Left hindlimb (tissue), 1 donor: ENCODE data around the gene HSD17B12.
A peak's percentile ranks its signal among the peaks of the same experiment; 100 is the strongest.
"Not testable (repeated sequence)": the region's sequence is repeated elsewhere in the genome, so short reads cannot be mapped to it uniquely, and the experiment has no call there.

Experiments used
- DNase-seq: peaks from one replicate; pipeline ENCODE4 v3.0.0-alpha.2; 2018

HSD17B12 gene

DNA sequence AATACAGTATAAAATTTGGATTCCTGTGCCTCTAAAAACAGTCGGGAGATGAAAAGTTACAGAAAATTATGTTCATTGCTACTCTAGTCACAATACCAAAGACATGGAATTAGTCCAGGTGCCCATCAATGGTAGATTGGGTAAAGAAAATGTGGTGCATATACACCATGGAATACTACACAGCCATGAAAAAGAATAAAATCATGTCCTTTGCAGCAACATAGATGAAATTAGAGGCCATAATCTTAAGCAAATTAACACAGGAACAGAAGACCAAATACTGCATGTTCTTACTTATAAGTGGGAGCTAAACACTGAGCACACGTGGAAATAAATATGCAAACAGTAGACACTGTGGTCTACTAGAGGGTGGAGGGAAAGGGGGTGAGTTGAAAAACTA is 67.6 kb downstream of the HSD17B12 start:
- no peak for DNase-seq

DNA sequence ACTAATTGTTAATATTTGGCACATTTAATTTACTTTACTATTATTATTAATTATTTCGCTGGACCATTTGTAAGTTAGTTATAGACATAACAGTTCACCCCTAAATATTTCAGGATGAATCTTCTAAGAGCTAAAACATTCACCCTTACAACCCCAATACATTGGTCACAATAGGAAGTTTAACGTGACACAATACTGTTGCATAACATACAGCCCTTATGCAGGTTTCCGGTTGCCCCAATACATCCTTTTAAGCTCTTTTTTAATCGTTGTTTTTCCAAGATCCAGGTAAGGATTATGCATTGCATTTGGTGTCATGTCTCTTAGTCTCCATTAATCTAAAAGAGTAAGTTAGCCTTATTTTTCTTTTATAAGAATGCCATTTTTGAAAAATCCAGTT is 71.2 kb downstream of the HSD17B12 start:
- no peak for DNase-seq

- DNase-seq = no peak
Measured at GRCh38 chr11:43756575-43756974, 76.0 kb downstream of the HSD17B12 start.

DNA sequence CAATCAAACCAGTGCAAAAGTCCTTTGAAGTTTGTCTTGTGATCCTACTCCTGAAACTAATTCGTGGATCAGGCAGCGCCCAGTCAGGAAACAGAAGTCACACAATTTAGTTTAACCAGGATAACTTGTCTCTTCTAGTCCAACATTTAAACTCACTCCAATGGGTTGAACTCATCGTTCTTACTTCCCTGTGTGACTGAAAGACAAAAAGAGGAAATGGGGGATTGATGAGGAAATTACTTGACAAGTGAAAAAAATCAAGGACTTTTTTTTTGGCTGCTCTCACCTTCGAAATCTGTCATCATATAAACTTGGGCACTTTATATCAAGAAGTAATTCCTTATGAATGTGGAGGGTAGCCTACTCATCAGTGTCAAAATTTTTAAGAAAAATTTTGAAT is 78.4 kb downstream of the HSD17B12 start:
- DNase-seq = no peak

- DNase-seq = no peak
Measured at GRCh38 chr11:43760902-43761301, 80.4 kb downstream of the HSD17B12 start.

DNA sequence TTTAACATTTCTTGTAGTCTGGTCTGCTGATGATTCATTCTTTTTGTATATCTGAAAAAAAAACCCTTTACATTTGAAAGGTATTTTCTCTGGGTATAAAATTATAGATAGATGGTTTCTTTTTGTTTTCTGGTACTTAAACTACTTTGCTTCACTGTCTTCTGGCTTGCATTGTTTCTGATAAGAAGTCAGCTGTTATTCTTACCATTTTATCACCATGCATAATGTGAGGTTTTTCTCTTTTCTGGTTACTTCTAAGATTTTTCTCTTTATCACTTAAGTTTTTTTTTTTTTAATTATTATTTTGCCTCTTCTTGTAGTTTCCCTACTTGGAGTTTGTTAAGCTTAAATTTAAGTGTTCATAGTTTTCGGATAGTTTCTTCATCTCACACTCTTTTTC is 84.7 kb downstream of the HSD17B12 start:
- no peak for DNase-seq

- not testable (repeated sequence) for DNase-seq
Measured at GRCh38 chr11:43768654-43769053, 88.1 kb downstream of the HSD17B12 start.

DNA sequence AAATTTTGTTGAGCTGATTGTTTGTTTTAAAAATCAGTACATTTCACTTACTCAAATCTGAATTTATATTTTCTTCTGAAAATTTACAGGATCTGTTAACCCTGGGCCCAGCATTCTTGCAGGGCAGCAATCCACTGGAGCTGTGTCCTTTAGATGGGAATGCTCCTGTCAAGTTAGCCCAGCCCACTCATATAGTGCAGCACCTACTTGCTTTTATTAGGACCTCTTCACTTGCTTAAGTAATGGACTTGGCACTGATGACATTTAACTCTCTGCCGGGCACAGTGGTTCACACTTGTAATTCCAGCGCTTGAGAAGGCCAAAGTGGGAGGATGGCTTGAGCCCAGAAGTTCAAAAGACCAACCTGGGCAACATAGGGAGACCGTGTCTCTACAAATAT is 89.6 kb downstream of the HSD17B12 start:
- DNase-seq = no peak

GRCh38 chr11:43772733-43773132 is 92.2 kb downstream of the HSD17B12 start:
- DNase-seq = no peak

DNA sequence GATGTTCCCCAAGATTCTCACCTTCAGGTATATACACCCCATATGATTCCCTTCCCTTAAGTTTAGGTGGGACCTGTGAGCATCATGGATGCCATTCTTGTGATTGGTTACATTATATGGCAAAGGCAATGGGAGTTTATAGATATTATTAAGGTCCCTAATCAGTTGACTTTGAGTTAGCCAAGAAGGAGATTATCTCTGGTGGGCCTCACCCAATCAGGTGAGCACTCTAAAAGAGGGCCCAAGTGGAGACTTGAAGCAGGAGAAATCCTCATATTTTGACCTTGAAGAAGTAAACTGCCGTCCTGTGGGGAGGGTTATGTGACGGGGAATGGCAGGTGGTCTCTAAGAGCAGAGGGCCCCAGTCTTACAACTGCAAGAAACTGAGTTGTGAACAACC is 94.2 kb downstream of the HSD17B12 start:
- no peak for DNase-seq

DNA sequence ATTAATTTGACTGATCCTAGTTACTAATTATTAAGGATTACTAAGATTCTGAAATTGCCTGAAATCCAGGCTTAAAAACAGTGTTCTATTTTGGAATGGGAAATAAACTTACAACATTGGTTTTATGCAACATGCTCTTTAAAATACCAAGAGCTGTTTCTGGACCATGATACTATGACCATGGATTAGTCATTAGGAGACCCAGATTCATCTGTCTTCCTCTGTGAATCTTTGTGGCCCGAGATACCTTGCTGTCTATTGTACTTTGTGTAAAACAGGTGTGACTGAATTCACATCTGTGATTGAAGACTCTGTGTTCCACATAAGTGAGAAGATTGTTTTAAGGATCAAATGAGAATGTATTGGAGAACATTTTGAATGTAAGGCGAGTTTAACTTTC is 98.8 kb downstream of the HSD17B12 start:
- DNase-seq = no peak

DNA sequence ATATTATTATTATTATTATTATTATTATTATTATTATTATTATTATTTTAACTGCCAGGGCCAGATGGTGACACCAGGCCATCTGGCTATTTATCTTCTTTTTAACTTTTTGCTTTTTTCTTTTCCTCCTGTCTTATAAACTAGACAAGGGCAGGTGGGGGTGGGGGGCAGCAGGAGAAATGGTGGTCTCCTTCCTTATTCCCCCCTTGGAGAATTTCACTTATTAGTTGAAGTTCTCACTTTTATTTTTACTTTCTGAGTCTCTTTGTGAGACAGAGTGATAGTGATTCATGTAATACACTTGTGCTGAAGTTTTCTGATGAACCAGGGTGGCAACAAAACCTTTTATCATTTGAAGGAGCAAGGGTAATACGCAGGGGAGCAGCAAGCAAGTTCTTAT is 103.8 kb downstream of the HSD17B12 start:
- DNase-seq = no peak

DNA sequence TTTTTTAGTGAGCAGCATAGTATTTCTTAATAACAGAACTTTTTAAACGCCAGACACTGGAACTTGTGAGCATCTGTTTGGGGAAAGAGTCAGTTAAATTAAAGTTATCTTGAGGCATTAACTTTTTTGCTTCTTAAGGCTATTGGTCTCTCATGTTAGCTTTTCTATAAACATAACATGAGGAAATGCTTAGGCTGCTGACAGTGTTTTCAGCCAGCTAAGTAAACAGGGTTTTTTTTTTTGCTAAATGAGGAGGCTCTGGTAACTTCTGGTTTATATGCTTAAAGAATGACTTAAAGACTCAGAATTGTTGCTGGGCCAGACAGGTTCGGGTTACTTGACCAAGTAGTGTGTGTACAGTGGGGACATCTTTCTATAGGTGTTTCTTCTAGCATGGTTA is 104.3 kb downstream of the HSD17B12 start:
- DNase-seq = no peak

GRCh38 chr11:43785318-43785717 is 104.8 kb downstream of the HSD17B12 start:
- no peak for DNase-seq

GRCh38 chr11:43786016-43786415 is 105.5 kb downstream of the HSD17B12 start:
- no peak for DNase-seq

DNA sequence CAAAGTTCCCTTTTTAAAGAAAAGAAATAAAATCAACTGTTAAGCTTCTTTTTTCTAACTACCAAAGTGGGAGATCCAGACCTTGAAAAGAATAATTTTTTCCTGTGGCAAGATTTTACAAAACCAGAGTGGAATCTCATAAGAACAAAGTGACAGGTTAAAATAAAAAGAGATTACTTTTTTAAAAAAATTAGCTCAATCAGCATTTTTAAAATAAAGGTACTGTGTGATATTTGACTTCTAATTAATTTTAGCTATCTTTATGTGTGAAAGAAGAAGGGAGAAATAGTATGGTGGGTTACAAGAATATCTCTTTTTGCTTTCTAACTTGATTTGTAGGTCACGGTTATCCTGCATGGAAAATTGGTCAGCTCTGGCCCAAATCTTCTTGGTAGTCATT is 107.3 kb downstream of the HSD17B12 start:
- DNase-seq = no peak

DNA sequence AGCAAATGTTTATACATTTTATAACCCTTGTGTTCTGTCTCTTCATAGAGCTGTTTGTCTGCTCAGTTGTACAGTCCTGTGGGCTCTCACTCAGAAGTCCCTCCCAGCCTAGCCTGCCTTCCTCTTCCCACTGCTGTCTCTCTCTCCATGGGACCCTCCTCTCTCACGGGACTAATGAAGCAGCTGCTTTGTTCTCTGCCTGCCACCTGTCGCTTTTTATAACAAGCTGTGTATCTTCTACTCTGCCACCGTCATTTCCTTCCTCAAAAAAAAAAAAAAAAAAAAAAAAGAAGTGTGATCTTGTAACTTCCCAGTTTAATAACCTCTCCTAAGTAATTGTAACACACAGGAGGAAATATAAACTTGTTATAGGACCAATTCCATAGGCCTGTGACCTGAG is 107.9 kb downstream of the HSD17B12 start:
- peak; percentile 45 for DNase-seq

DNA sequence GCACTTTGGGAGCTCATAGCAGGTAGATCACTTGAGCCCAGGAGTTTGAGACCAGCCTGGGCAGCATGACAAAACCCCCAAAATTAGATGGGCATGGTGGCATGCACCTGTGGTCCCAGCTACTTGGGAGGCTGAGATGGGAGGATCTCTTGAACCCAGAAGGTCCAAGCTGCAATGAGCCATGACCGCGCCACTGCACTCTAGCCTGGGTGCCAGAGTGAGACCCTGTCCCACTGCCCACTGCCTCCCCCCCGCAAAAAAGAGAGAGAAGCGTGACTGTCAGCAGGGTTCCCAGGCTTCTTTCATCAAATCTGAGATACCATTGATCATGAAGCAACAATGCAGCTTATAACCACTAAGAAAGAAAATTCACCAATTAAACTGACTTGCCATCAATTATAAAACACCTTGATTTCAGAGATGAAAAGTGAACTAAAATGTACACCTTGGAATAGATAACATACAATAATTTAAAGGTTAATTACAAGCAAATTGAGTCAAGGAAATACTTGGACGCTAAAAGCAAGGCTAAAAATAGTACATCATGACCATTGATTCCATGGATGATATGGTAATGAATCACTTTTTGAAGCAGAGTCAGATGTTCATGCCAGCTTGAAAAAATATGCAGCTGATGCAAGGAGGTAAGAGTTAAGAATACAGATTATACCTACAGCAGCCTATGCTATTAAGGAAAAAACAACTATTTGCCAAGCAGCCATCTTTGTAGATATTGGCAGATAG is 109.3 kb downstream of the HSD17B12 start:
- no peak for DNase-seq

- DNase-seq = no peak
Measured at GRCh38 chr11:43790444-43790794, 109.9 kb downstream of the HSD17B12 start.

DNA sequence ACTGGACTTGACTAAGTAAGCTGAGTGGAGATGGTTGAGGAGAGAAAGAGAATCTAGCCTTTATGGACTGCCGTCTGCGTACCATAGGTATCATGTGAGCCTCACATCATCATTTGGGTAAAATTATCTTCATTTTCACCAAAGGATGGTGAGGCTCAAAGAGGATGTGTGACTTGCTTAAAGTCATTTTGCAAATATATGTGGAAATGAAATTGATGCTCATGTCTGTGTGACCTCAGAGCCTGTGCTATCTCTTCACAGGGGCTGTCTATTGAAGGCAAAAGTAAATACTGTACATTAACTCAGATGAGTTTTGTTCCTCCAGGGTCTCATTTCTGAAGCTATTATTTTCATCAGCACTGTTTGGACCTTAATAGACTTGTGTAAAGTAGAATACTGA is 116.8 kb downstream of the HSD17B12 start:
- no peak for DNase-seq

DNA sequence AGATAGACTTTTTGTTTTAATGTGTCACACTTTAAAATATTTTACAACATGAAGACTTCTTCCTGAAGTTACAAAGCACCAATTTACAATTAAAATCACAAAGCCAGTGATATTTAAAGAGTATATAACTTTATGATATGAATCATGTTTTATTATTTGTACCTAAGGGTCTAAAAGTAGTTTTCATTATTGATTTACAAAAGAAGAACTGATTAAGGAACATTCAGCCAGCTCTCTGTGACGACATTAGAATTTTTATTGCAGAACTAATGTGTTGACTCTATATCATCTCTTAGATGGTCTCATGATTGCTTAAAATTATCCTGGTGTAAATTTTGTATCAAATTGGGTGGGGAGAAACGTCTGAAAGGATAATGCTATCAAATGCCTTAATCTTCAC is 117.3 kb downstream of the HSD17B12 start:
- no peak for DNase-seq

DNA sequence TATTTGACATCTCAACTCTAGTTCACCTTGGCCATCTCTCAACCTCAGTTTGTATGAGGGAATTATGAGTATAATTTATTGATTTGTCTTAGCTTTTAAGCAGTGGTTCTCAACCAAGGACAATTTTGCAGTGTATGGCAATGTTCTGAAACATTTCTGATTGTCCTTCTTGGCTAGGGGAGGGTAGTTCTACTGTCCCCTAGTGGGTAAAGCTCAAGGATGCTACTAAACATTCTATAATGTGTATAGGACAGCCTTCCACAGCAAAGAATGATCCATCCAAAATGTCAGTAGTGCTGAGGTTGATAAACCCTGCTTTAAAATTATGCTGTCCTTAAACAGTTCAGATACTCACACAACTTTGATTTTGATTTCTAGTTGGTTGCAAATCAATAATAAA is 122.0 kb downstream of the HSD17B12 start:
- no peak for DNase-seq

GRCh38 chr11:43803766-43804165 is 123.2 kb downstream of the HSD17B12 start:
- no peak for DNase-seq

GRCh38 chr11:43806976-43807375 is 126.4 kb downstream of the HSD17B12 start:
- DNase-seq = no peak

- DNase-seq = no peak
Measured at GRCh38 chr11:43810929-43811596, 130.5 kb downstream of the HSD17B12 start.
